GM12874 (cell line): ENCODE results near the gene IFITM1.

Source experiments
- CTCF ChIP-seq: IDR thresholded peaks from 2 replicates; pipeline ENCODE4 v1.5.1; 2011; ENCODE audit warnings: low read depth, mild to moderate bottlenecking, control low read depth, low read length, moderate library complexity; ENCODE audit not compliant: insufficient read depth

Gene IFITM1

GRCh38 chr11:313787-314553, at the start of gene IFITM1:
TSS of gene IFITM1 (plus strand) at chr11:314040. CDS start at chr11:314171, 131 bp downstream.
- TF ChIP-seq CTCF = no peak

- no peak for TF ChIP-seq CTCF
Measured at GRCh38 chr11:266676-267439, 47.0 kb upstream of the IFITM1 start.

- TF ChIP-seq CTCF = no peak
Measured at GRCh38 chr11:267491-267994, 46.3 kb upstream of the IFITM1 start.

GRCh38 chr11:268716-269145, 45.1 kb upstream of the IFITM1 start:
- TF ChIP-seq CTCF = peak; percentile 10; the same call in 1 of the 2 replicates

- no peak for TF ChIP-seq CTCF
Measured at GRCh38 chr11:269146-269890, 44.5 kb upstream of the IFITM1 start.

- TF ChIP-seq CTCF = no peak
Measured at GRCh38 chr11:270451-271318, 43.2 kb upstream of the IFITM1 start.
